Ascending aorta (tissue), 2 donors: Measurements from ENCODE around the gene RNF213. TPM values are rescaled to one million over a fixed set of nuclear protein-coding genes. Genes with fewer than 3 reads are reported as not detected.
A peak's percentile ranks its signal among the peaks of the same experiment; 100 is the strongest.

Experiments used
- DNase-seq, 2 donors: peaks; one replicate each; pipeline ENCODE4 v3.0.0-alpha.2; 2019; ENCODE audit warnings: low spot score in 2 of 2
- H3K27ac ChIP-seq, 2 donors: fragments of 200-600 bp; sonication (generic); one replicate each; pipeline ENCODE4 v1.5.1; 2016 to 2017; ENCODE audit warnings: mild to moderate bottlenecking in 1 of 2
- H3K27me3 ChIP-seq: fragments of 200-600 bp; sonication (generic); one replicate; pipeline ENCODE4 v1.5.1; 2017
- H3K36me3 ChIP-seq, 2 donors: fragments of 200-600 bp; sonication (generic); one replicate each; pipeline ENCODE4 v1.5.1; 2016
- H3K4me1 ChIP-seq, 2 donors: fragments of 200-600 bp; sonication (generic); one replicate each; pipeline ENCODE4 v1.5.1; 2016 to 2017; ENCODE audit warnings: mild to moderate bottlenecking in 1 of 2
- H3K4me3 ChIP-seq, 2 donors: fragments of 200-600 bp; sonication (generic); one replicate each; pipeline ENCODE4 v1.5.1; 2016 to 2017; ENCODE audit warnings: mild to moderate bottlenecking in 1 of 2
- H3K9me3 ChIP-seq, 2 donors: fragments of 200-600 bp; sonication (generic); one replicate each; pipeline ENCODE4 v1.5.1; 2016
- CTCF ChIP-seq, 3 experiments: fragments of 200-600 bp in 2 of 3; fragments of 450-650 bp in 1 of 3; sonication (generic) in 2 of 3; IDR thresholded peaks; one replicate each; pipeline ENCODE4 v1.5.1; 2016 to 2019; ENCODE audit warnings: antibody characterized with exemption in 3 of 3, mild to moderate bottlenecking in 1 of 3, moderate library complexity in 1 of 3
- intact Hi-C: fragments of 100-400 bp; cut with DNase I; formaldehyde crosslinking; loops from one replicate; pipeline ENCODE4 v1.15.1; 2023
- total RNA-seq: library from RNA; depleted of rRNA; stranded (reverse); fragments of >200 nt; gene quantifications from one replicate; pipeline ENCODE4 v1.1.0, GENCODE V29; 2016

RNF213 gene
- total RNA-seq, 1 donor from 2014 or later, result 155 TPM

DNA sequence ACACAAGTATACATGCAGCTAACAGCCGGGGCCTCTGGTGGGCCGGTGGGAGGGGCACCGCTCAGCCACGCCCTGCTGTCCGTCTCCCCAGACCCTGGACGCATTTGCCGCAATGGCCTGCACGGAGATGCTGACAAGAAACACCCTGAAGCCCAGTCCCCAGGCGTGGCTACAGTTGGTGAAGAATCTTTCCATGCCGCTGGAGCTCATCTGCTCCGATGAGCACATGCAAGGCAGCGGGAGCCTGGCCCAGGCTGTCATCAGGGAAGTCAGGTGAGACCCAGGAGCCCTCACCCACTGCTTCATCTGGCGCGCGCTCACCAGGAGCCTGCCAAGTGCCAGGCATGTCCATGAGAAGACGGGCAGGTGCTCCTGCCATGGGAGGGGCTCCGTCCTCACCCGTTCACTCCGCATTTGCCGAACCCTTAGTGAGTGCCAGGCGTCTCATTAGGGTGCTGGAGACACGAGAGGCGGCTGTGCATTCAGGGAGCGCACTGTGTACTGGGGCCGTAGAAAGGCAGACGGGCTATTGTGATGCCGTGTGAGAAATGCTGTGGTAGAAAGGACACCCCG, 103.0 kb downstream of the RNF213 start:
- no peak for DNase-seq
- intact Hi-C loops, result loop anchor here (10.0 kb wide), 1 partner anchor 169 kb away; no protein-coding TSS in a partner anchor
- peaks cover 89 to 96% of the 10 kb centered on the region in 2 donors for H3K36me3 ChIP-seq

DNA sequence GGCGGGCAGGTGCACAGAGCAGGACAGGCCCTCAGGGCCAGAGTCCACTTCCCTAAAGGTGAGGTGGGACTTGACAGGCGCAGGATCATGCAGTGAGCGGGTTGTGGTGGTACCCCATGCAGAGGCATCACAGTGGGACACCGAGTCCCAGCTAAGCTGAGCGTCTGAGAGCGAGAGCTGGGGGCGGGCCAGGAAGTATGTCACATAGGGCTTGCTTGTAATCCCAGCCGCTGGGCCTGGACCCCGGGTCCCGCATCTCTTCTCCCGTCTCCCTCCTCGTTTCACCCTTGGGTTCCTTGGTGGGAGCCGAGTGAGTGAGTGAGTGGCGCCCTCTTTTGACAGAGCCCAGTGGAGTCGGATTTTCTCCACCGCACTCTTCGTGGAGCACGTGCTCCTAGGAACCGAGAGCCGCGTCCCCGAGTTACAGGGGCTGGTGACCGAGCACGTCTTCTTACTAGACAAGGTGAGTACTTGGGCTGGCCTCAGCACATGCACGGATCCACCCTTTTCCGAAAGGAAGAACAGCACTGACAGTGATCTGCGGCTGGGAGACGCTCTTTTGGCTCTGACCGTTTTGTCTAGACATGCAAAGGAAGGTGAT, 103.5 kb downstream of the RNF213 start:
- intact Hi-C loops, result loop anchor here (10.0 kb wide), 1 partner anchor 169 kb away; no protein-coding TSS in a partner anchor
- H3K27me3 ChIP-seq, result no peaks in the 10 kb centered on the region
- peaks cover 89 to 96% of the 10 kb centered on the region in 2 donors for H3K36me3 ChIP-seq
- no peaks in the 10 kb centered on the region for H3K4me1 ChIP-seq
- H3K27ac ChIP-seq, result no peak overlapping the region
- H3K9me3 ChIP-seq, result no peaks in the 10 kb centered on the region
- peak in 1 of 3 experiments; percentile 23 for TF ChIP-seq CTCF (IDR thresholded peaks at IDR 0.05)
- no peak overlapping the region for H3K4me3 ChIP-seq
- DNase-seq, result no peak

More for the DNA sequence above, 103.0 kb downstream of the RNF213 start:
- no peaks in the 10 kb centered on the region for H3K9me3 ChIP-seq
- no peaks in the 10 kb centered on the region for H3K4me1 ChIP-seq
- no peaks in the 10 kb centered on the region for H3K27me3 ChIP-seq
- no peak for TF ChIP-seq CTCF (IDR thresholded peaks at IDR 0.05)
- no peak overlapping the region for H3K27ac ChIP-seq
- H3K4me3 ChIP-seq, result no peak overlapping the region

- Histone ChIP-seq H3K36me3 (peaks cover 89 to 95% of the 10 kb centered on the region in 2 donors), H3K4me3 (no peak overlapping the region), H3K4me1 (no peaks in the 10 kb centered on the region), H3K27ac (no peak overlapping the region), H3K9me3 (no peaks in the 10 kb centered on the region), H3K27me3 (no peaks in the 10 kb centered on the region)
- no peak for TF ChIP-seq CTCF (IDR thresholded peaks at IDR 0.05)
- DNase-seq, result no peak
- intact Hi-C loops, result loop anchor here (10.0 kb wide), 1 partner anchor 170 kb away; no protein-coding TSS in a partner anchor
These were observed 104.6 kb downstream of the RNF213 start for GRCh38 chr17:80365001-80365965.

- intact Hi-C loops, result loop anchor here (10.0 kb wide), 1 partner anchor 171 kb away; no protein-coding TSS in a partner anchor
- peaks cover 86 to 94% of the 10 kb centered on the region in 2 donors for H3K36me3 ChIP-seq
- no peaks in the 10 kb centered on the region for H3K4me1 ChIP-seq
- H3K27ac ChIP-seq, result no peak overlapping the region
- H3K27me3 ChIP-seq, result no peaks in the 10 kb centered on the region
- no peak overlapping the region for H3K4me3 ChIP-seq
- DNase-seq, result no peak
- no peaks in the 10 kb centered on the region for H3K9me3 ChIP-seq
- no peak for TF ChIP-seq CTCF (IDR thresholded peaks at IDR 0.05)
These were observed 105.3 kb downstream of the RNF213 start for GRCh38 chr17:80365983-80366382.

- peaks cover 80 to 95% of the 10 kb centered on the region in 2 donors for H3K36me3 ChIP-seq
- no peak overlapping the region for H3K4me3 ChIP-seq
- TF ChIP-seq CTCF (IDR thresholded peaks at IDR 0.05), result no peak
- no peaks in the 10 kb centered on the region for H3K9me3 ChIP-seq
- no peak overlapping the region for H3K27ac ChIP-seq
- no peaks in the 10 kb centered on the region for H3K27me3 ChIP-seq
- intact Hi-C loops, result loop anchor here (10.0 kb wide), 1 partner anchor 173 kb away; no protein-coding TSS in a partner anchor
- no peaks in the 10 kb centered on the region for H3K4me1 ChIP-seq
- no peak for DNase-seq
These were observed 106.9 kb downstream of the RNF213 start for GRCh38 chr17:80367503-80367902.
